GM19468 (cell line): ENCODE data around the gene SPAG5.
A peak's percentile ranks its signal among the peaks of the same experiment; 100 is the strongest.
"Not testable (repeated sequence)": the region's sequence is repeated elsewhere in the genome, so short reads cannot be mapped to it uniquely, and the experiment has no call there.

ENCODE experiments used
- ATAC-seq: cut with Tn5 transposase; IDR thresholded peaks from one replicate; pipeline ENCODE4 v1.9.1; 2021; ENCODE audit warnings: mild to moderate bottlenecking, moderate library complexity, moderate number of reproducible peaks; ENCODE audit not compliant: unreplicated experiment; ENCODE audit errors: extremely low read depth

SPAG5 gene

GRCh38 chr17:28612531-28612930 lies 13.7 kb upstream of the SPAG5 start:
- no peak for ATAC-seq

- no peak for ATAC-seq
These were observed 11.6 kb upstream of the SPAG5 start for GRCh38 chr17:28610376-28610775.

GRCh38 chr17:28604031-28604430 lies 5.2 kb upstream of the SPAG5 start:
- ATAC-seq, result not testable (repeated sequence)

GRCh38 chr17:28599311-28600184 lies 723 bp upstream of the SPAG5 start:
- peak; percentile 40 for ATAC-seq

- no peak for ATAC-seq
These were observed 436 bp downstream of the SPAG5 start for GRCh38 chr17:28598389-28598788.

GRCh38 chr17:28597606-28598383 lies 1.0 kb downstream of the SPAG5 start:
- no peak for ATAC-seq

- no peak for ATAC-seq
These were observed 6.6 kb downstream of the SPAG5 start for GRCh38 chr17:28592260-28592659.

- ATAC-seq, result no peak
These were observed 13.0 kb downstream of the SPAG5 start for GRCh38 chr17:28585851-28586250.

- no peak for ATAC-seq
These were observed 14.4 kb downstream of the SPAG5 start for GRCh38 chr17:28584434-28584833.

GRCh38 chr17:28582513-28582912 lies 16.3 kb downstream of the SPAG5 start:
- ATAC-seq, result no peak

- ATAC-seq, result no peak
These were observed 17.9 kb downstream of the SPAG5 start for GRCh38 chr17:28580959-28581358.

GRCh38 chr17:28579526-28579925 lies 19.3 kb downstream of the SPAG5 start:
- ATAC-seq, result no peak

- no peak for ATAC-seq
These were observed 20.3 kb downstream of the SPAG5 start for GRCh38 chr17:28578246-28579195.

- no peak for ATAC-seq
These were observed 21.4 kb downstream of the SPAG5 start for GRCh38 chr17:28577466-28577824.

- peak; percentile 64 for ATAC-seq
These were observed 21.9 kb downstream of the SPAG5 start, which contains the start of gene ALDOC for GRCh38 chr17:28576758-28577465. ALDOC (minus strand) TSS chr17:28576895; CDS start chr17:28575532, 1,363 bp downstream.

- ATAC-seq, result not testable (repeated sequence)
These were observed 22.8 kb downstream of the SPAG5 start for GRCh38 chr17:28576016-28576415.

GRCh38 chr17:28575126-28575795 lies 23.6 kb downstream of the SPAG5 start:
- no peak for ATAC-seq

GRCh38 chr17:28574526-28574925 lies 24.3 kb downstream of the SPAG5 start:
- no peak for ATAC-seq

- no peak for ATAC-seq
These were observed 24.8 kb downstream of the SPAG5 start for GRCh38 chr17:28573966-28574480.
